ENCODE results near the gene ADI1.
"Not testable (repeated sequence)": the region's sequence is repeated elsewhere in the genome, so short reads cannot be mapped to it uniquely, and the experiment has no call there.

ADI1 gene

DNA sequence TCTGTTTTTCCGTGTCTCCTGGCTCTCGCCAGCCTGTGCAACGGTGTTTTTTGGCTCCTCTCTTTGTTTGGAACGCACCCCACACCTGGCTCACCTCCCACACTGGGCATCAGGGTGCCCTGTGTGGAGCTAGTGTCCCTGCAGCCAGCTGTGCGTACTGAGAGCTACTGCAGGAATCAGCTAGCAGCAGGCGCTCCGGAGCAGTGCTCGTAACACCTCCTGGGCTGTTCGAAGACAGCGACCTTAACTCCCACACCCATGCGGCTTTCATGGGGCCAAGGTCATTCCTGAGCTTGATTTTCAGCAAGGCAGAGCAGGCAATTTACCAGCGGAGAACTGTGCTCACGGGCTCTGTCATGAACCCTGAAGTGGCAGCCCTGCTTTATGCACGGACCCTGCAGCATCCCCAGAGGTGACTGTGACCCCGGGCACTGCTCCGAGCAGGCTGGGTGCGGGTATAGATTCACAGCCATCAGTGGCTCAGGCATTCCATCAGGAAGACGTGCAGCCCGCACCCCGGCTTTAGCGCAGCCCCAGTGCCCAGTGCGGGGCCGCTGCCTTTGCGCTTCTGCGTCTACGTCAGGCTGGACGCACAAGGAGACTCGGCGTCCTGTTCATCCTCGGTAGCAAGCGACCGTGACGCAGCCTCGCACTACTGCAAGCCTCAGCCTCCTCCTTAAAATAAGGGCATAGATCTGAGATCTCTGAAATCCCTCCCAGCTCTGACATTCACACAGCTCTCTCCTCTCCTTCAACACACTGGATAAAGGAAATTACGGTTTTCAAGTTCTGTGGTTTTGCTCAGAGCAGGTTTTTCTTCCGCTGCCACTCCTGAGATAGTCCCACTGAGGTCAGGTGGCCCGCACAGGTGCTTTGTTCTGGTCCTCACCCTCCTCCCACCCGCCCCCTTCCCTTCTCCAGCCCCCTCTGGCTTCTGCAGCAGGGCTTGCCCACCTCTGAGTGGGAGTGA lies 58.2 kb downstream of the ADI1 start:
- DNase-seq: no peak

DNA sequence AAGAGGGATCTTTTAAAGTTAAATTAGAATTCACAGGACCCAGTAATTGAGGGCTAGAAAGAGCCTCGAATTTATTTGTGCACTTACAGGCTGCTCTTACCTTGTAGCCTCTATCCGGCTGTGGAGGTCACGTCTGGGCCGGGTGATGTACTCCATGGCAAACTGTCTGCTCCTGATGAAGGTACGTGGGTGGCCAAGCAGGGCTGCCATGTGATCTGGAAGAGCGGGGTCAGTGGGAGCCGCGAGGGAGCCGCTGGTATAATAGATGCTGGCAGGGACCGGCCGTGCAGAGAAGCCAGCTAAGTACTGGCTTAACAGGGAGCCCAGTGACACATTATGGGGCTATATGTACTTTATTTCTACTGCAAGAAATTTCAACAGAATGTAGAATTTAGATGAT lies 59.2 kb downstream of the ADI1 start:
- DNase-seq: no peak

DNA sequence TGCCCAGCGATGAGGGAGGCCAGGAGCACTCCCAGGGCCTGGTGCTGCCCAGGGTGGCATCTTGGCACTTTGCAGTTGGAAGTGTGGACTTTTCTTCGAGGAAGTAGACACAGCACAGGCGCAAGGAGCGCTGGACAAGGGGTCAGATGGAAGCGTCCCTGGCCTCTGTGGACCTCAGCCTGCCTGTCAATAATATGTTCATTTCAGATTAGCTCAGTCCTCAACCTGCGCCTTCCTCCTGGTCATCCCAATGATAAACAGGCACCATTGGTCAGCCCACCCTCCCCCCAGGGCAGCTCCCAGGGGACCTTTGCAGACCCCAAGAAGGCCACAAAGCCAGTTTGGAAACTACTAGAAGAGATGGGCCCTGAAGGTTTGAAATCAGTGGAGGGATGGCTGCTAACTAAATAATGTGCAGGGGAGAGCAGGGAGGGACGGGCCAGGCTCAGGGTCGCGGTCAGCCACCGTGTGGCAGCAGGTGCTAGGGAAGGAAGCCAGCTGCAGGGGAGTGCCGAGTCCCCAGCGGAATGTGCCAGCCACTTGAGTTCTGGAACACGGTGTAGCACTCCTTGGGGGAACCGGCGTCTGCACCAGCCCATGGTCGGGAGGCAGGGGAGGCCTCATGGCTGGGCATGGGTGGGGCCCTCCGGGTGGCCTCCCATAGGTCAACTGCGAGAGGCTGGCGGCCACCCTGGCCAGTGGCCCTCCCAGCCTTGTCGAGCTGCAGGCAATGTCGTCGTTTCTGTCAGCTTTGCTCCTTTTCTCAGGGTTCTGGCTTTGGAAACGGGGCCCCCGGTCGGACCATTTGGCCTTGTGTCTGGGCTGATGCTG lies 59.9 kb downstream of the ADI1 start:
- no peak for DNase-seq

DNA sequence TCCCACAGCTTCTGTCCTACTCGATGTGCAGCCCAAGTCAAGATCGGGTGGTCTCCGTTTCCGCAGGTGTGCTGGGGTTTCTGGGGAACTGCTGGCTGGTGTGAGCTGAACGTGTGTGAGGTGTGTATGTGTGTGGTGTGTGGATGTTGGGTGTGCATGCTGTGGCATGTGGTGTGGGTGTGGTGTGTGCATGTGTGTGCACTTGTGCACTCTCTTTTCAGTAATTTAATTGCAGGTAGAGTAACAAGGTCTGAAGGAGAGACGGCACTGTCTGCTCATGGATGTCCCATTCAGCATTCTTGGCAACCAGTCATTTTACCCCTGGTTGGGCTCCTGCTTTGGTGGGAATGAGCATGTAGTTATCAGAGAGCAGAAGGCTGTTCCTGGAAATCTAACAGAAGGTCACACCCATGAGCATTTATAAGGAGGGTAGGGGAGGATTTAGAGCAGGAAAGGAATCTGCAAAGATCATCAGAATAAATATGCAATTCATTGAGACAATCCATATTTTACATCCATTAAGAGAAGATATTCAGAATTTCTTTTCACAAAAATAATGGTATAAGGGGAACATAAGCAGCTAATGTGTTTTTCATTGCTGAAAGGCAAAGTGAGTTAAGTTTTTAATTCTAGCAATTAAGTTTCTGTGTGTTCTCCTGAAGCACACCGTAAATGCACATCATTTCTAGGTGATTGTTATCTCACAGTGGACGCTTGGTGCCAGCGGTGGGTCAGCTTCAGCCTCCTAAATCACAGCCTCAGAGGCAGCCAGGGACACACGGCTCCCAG lies 60.7 kb downstream of the ADI1 start:
- no peak for DNase-seq

DNA sequence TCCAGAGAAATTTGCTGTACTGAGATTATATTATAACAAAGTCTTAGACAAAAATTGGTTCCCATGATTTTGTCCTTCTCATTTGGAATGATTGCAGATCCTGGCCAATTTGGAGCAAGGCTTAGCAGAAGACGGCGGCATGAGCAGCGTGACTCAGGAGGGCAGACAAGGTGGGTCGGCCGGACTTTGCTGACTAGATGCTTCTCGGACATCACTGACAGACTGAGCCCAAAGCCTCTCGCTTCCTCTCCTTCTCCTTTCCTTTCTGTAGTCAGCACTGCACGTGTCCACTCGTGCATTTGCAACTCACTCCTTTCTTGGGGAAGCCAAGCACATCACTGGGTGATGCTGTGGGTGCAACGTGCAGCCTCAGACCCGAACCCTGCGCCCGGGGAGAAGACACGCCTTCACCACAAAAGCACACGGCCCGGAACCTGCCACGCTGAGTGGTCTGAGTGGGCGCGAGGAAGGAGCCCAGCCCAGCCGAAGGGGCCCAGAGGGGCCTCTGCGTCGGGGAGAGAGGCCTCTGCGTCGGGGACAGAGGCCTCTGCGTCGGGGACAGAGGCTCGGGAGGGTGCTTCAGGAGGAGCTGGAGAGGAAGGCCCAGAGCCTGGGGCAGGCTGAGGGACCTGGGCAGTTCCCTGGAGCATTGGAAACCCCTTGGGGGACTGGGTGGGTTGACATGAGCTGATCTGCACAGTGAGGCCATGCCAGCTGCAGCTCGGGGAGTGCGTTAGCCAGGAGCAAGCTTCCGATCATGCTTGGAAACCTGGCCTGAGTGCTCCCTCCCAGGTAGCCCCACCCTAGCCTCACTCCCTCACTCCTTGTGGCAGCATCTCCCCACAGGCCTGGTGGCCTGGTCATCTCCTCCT lies 61.6 kb downstream of the ADI1 start:
- no peak for DNase-seq

DNA sequence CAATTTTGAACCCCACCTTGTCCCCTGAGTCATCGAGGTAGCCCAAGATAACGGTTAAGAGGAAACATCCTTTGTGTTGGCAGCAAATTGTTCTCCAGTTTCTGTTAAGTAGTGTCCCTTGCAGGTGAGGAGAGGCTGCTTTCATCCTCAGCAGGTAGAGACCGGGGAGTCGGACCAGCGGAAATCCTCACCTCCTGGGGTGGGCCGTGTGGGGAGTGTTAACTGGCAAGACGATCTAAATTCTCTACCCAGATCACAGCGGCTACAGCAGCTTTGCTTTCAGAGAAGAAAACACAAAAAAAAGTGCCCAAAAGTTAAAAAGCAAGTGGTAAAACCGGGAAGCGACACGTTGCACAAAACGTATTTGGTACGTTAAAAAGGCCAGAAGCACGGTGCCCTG lies 63.2 kb downstream of the ADI1 start:
- no peak for DNase-seq

DNA sequence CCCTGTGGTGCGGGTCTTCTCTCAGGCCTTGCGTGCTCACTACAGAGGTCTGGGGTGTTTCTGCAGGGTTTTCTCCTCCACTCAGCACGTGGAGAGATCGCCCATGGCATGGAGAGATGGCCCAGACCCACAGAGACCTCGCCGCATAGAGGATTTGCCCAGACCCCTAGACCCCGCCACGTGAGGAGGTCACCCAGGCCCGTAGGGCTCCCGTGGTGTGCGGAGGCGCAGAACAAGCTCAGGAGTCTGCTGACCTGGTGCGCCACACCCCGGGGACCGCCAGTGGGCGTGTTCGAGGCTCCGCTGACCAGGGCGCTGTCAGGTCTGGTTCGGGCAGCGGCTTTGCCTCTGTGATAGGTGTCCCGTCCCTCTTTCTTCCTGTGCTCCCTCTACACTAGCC lies 64.5 kb downstream of the ADI1 start:
- DNase-seq: no peak

DNA sequence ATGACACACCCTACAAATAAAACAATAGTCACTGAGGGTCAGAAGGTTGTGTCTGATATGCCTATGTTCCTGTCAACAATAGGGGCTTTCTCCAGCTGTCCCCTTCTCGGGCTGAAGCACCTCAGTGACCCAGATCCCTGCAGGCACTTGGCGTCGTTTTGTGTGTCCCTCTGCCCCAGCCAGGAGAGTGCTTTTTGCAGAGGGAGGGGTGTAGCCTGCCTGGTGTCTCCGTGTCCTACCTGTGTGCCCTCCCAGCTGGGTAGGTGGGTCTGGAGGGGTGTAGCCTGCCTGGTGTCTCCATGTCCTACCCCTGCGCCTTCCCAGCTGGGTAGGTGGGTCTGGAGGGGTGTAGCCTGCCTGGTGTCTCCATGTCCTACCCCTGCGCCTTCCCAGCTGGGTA lies 65.3 kb downstream of the ADI1 start:
- DNase-seq: not testable (repeated sequence)

DNA sequence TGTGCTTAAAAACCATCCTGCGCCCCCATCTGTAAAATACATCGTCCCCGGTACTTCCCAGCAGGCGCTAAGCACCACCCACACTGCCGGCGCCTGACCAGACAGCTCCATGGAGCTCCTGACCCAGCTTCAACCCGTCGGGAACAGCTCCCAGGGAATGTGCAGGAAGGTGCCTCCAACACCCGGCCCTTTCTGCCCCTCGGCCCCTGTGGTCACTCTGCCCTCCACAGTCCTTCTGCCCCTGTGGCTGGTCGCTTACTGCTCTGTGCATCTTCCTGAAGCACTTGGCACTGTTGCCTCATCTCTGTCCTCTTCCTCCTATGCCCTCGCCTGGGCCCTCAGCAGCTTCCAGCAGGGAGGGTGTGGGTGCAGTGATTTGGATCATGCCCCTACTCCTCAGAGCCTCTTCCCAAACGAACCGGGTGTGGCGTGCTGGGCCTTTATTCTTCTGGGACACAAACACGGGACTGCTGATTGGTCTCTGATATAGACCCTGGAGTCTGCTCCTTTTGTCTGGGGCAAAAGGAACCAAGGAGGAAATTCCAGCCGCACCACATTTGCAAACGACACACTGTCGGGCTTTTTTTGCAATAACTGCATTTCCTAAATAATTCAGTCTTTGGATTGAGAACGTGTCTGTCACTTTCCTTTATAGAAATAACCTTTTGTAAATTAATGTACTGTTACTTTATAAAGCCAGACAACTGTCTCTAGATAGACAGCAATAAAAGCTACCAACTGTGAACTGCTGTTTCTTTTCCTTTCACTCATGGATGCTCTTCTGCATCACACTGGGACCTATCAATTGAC lies 65.9 kb downstream of the ADI1 start:
- DNase-seq: no peak

DNA sequence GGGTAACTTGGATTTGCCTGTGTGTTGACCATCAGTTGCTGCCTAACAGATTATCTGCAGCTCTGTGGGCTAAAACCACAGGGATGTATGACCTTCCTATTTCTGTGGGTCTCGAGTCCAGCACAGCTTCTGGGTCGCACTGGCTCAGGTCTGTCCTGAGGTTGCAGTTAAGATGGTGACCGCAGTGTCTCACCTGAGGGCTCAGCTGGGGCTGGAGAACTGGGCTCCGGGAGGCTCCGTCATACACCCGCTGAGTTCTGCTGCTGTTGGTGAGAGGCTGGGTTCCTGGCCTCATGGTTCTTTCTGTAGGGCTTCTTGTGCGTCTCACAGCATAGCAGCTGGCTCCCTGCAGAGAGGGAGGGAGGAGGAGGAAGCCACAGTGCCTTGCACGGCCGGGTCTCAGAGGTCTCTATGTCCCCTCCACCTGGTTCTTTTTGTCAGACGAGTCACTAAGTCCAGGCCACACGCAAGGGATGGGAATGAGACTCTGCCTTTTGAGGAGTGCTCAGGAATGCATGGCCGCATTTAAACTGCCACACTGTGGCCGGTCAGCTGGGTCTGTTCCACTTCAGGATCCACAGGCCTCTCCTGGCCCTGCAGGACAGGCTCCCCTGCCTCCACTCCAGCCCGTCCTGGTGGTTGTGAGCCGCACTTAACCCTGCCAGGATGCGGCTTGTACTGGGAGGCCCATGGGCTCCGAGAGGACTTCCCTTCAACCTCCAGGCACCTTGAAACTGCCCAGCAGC lies 67.2 kb downstream of the ADI1 start:
- no peak for DNase-seq

DNA sequence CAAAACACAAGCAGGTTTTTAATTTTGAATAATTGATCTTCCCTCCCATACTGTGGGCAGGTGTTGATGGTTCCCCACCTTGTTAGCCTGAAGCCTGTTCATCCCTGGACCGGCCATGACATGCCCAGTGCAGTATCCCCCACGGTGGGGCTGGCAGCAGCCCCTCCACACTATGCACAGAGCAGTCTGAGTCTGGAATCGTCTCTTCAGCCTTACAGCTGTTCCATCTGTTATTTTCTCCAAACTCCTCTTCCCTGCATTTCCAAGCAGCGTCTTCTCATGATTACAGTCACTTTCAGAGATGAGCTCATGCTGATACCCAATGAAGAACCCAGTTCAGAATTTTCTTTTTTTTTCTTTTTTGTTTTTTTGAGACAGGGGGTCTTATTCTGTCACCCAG lies 68.2 kb downstream of the ADI1 start:
- no peak for DNase-seq

DNA sequence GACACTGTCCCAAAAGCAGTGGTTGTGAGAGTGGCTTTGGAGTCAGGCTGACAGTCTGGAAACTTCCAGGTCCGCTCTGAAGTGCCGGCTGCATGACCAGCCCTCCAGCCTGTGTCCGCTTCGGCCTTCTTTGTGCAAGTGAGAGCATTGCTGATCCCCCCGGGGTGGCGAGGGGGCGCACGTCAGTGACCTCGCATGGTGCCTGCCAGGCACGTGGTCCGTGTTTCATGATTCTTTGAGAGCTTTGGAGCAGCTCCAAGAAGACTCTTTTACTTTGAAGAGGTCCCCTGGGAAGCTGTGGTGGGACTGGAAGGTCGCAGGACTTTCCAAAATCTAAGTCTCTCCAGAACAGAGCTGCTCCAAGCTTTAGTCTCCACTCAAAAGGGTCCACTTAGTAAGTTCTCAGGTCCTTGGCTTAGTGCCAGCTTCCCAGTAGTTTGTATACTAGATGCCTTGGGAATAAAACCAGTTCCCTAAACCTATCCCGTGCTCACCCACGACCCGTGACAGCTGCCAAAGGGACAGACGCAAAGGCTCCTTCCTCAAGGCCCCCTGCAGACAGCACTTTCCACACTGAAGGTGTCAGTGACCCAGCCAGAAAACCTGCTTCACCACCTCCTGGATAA lies 68.8 kb downstream of the ADI1 start:
- no peak for DNase-seq

DNA sequence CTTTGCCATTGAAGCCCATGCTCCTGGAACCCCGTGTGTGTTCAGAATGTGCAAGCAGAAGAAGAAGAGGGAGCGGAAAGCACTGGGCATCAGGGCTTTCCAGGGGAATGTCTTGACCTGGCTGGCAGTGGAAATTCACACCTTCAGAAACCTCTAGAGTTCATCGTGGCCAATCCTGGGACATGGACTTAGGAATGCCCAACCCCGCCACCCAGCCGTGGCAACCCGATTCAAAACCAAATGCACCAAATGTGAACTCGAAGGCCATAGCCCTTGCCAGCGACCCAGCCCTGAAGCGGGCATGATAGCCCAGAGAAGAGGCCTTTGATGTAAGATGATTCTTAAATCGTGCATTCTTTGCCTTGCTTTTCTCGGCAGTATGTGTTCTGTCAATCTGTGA lies 69.4 kb downstream of the ADI1 start:
- DNase-seq: no peak

DNA sequence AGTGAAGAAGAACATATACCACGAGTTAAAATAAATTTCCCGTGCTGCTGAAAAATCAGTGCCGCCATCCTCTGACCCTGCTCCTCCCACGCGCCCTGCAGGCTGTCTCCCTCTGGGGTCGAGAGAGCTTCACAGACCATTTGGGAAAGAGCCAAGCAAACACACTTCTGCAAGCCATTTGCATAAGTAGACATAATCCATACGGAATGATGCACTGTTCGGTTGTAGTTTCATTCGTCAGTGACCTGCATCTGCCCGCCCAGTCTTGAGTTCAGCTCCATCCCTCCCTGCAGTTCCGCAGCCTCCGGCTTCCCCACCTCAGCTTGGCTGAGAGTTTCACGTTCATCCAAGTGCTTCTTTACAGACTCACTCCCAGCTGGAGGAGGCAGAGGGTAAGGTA lies 70.2 kb downstream of the ADI1 start:
- DNase-seq: no peak

DNA sequence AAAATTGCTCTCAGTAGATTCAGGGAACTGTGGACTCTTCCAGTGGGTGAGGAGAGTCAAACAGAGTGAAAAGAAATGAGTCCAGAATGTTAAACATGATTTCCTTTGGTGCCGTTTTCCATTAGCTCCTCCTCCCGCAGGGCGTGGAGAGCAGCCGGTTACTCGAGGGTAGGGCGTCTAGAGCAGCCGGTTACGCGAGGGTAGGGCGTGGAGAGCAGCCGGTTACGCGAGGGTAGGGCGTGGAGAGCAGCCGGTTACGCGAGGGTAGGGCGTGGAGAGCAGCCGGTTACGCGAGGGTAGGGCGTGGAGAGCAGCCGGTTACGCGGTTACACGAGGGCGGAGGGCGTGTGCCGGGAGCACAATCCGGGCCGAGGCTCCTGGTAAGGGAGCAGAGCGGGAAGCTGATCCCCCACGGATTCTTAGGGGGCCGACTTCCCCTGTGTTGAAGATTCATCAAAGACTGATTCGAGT lies 70.9 kb downstream of the ADI1 start:
- not testable (repeated sequence) for DNase-seq

DNA sequence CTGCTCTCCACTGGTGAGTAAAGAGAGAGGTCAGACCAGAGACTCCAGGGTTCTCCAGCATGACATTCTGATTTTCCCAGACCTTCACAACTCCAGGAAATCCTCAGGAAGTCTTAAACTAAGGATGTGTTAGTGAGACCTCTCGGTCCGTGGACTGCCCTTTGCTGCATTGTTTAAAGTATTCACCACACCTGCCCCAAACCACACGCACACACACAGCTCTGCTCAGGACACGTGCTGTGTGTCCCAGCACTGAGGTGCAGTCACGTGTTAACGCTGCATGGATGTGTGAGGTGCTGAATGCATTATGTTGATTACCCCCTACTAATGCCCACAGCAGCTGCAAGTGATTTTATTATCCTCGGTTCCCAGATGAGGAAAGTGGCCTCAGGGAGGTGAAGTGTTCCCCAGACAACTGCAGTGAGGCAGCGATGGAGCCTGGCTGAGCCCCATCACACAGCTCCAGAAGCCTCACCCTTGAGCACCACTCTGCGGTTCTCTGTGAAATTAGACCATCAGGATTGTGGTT lies 71.5 kb downstream of the ADI1 start:
- DNase-seq: no peak

All from EL (cell line).